VCaP (cell line): ENCODE data around the gene ZC3HAV1L.

Source experiments
- H3K27ac ChIP-seq: fragments of 450-650 bp; 2 replicates; pipeline ENCODE4 v1.5.1; 2017
- TF ChIP-seq, protein P1 (sequence below): fragments of 450-650 bp; conservative IDR thresholded peaks from 2 replicates; pipeline ENCODE4 v1.5.1; 2017; ENCODE audit warnings: mild to moderate bottlenecking, moderate library complexity

The ZC3HAV1L gene

DNA sequence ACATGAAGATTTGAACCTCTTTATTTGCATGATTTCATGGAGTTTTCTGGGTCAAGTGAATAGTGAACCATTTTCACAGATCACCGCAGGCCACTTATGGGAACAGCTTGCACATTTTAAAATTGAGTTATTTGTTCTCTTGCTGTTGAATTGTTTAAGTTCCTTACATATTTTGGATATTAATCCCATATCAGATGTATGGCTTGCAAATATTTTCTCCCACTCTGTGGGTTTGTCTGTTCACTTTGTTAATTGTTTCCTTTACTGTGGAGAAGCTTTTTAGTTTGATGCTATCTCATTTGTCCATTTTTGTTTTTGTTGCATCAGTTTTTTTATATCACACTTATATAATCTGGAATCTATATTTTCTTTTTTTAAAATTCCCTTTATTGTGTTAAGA, 14.1 kb upstream of the ZC3HAV1L start:
- TF ChIP-seq, protein P1, sequence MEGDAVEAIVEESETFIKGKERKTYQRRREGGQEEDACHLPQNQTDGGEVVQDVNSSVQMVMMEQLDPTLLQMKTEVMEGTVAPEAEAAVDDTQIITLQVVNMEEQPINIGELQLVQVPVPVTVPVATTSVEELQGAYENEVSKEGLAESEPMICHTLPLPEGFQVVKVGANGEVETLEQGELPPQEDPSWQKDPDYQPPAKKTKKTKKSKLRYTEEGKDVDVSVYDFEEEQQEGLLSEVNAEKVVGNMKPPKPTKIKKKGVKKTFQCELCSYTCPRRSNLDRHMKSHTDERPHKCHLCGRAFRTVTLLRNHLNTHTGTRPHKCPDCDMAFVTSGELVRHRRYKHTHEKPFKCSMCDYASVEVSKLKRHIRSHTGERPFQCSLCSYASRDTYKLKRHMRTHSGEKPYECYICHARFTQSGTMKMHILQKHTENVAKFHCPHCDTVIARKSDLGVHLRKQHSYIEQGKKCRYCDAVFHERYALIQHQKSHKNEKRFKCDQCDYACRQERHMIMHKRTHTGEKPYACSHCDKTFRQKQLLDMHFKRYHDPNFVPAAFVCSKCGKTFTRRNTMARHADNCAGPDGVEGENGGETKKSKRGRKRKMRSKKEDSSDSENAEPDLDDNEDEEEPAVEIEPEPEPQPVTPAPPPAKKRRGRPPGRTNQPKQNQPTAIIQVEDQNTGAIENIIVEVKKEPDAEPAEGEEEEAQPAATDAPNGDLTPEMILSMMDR = no peak
- H3K27ac ChIP-seq = no peak overlapping the region

DNA sequence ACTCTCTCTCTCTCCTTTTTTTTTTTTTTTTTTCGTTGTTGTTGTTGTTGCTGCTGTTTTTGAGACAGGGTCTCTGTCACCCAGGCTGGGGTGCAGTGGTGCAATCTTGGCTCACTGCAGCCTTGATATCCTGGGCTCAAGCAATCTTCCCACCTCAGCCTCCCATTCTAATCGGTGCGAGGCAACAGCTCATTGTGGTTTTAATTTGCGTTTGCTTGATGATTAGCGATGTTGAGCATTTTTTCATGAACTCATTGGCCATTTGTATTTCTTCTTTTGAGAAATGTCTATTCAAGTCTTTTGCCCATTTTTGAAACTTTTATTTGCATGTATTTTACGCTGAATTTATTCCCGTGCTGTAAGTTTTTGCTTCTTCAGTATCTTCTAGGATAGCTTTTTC, 13.3 kb upstream of the ZC3HAV1L start:
- no peak overlapping the region for H3K27ac ChIP-seq
- TF ChIP-seq, protein P1 = no peak

DNA sequence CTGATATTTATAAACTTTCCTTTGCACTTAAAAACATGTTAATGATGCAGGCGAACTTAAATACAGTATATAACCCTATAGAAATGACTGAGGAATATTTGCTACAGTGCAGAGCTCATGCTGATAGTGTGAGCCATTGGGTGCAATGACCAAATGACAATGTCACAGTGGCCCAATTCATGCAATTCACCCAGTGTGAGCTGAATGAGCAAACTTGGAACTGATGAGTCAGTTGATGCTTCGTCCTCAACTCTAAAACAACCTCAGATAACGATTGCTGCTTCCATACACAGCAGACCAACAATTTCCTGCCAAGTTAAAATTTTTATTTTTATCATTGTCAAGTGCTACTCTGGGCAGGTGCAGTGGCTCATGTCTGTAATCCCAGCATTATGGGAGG, 12.1 kb upstream of the ZC3HAV1L start:
- H3K27ac ChIP-seq = no peak overlapping the region
- TF ChIP-seq, protein P1 = no peak

DNA sequence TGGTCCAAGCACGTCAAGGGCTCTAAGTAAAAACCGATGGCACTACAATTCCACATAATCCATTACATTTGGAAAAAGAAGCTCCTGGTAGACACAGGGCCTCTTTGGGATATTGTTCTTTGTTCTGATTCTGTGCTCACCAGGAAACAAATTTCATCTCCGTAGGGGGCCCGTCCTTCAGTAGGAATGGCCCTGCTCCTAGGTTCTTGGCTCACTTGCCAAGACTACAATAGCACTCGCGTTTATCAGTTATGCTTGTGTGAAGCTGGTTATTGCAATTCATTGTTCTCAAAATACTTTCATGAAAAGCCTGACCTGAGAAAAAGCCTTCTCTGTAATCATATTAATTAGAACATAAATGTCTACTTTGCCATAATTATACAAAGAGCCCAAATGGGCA, 10.3 kb upstream of the ZC3HAV1L start:
- no peak overlapping the region for H3K27ac ChIP-seq
- TF ChIP-seq, protein P1 = no peak

DNA sequence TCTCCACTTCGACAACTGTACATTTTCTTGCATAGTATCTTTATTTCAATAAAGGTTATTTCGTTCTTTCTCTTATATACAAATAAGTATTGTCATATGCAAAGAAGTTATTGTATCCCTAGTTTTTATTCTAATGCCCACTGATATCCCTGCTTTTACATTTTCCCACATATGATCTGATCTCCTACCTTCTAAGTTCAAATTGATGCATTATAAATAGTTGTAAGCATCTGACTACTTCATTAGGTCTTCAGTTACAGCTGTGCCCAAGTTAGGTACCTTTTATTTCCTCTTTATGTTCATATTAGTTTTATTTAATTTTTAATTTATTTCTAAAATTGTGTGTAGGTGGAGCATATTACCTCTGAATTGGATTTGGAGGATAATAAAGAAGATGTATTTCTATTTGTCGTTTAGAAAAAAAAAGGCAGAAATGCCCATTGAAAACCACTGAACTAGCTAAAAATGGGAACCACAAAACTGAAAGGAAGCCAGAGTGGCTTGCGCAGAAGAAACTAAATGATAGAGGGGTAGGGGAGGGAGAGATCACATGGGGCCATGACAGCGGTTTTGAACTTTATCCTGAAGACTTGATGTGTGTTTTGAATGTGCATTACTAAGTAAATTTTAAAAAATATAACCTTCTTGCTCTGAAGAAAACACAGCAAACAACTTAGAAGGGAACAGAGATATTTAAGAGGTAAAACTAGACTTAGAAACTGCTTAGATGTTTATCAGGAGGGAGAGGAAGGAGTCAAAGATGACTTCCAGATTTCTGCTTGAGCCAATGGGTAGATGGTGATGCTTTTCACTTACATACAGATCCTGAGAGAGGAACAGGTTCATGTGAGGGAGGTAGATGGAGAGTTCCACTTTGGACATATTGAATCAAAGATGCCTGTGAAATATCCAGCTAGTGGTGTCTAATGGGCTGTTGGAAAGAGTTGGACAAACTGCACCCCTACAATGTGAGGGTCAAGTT, 9.3 kb upstream of the ZC3HAV1L start:
- TF ChIP-seq, protein P1 = no peak
- H3K27ac ChIP-seq = no peak overlapping the region

DNA sequence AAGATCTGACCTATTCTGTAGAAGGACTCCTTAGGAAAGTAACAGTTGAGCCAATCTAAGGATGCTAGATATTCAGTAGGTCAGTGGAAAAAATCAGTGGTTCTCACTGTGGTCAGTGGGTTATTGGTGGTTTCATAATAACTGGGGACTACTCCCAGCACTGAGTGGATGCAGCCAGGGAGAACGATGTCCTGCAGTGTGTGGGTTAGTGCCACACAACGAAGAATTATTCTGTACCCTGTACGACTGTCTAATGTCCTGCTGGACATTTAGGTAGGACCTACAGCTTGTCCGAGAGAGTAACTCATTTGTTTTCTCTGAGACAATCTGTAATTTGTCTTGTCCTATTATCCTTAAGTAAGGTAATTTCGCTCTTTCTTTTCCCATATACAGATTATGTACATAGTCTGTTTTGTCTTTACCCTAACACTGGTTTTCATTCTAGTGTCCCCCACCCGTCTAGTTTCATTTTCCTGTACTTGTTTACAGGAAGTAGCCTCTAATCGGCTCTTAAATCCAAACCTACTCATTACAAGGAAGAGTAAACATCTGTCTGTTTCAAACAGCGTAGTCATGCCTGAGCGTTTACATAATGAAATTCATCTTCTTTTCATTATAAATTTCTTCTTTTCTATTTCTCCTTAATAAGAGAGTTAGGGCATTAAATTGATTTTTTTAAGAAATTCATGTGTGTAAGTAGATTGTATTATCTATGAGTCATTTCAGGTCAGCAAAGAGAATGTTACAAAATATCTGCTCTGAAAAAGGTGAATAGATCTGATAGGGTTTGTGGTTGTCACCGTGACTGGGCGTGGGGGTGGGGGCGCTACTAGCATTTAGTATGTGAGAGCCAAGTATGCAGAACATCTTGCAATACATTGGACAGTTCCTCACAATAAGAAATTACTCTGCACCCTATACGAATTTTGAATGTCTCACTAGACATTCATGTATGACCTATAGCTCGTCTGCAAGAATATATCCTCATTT, 8.3 kb upstream of the ZC3HAV1L start:
- H3K27ac ChIP-seq = no peak overlapping the region
- TF ChIP-seq, protein P1 = no peak
